Measurements from ENCODE around the gene NBPF20.
"Not testable (repeated sequence)": the region's sequence is repeated elsewhere in the genome, so short reads cannot be mapped to it uniquely, and the experiment has no call there.

Gene NBPF20, protein sequence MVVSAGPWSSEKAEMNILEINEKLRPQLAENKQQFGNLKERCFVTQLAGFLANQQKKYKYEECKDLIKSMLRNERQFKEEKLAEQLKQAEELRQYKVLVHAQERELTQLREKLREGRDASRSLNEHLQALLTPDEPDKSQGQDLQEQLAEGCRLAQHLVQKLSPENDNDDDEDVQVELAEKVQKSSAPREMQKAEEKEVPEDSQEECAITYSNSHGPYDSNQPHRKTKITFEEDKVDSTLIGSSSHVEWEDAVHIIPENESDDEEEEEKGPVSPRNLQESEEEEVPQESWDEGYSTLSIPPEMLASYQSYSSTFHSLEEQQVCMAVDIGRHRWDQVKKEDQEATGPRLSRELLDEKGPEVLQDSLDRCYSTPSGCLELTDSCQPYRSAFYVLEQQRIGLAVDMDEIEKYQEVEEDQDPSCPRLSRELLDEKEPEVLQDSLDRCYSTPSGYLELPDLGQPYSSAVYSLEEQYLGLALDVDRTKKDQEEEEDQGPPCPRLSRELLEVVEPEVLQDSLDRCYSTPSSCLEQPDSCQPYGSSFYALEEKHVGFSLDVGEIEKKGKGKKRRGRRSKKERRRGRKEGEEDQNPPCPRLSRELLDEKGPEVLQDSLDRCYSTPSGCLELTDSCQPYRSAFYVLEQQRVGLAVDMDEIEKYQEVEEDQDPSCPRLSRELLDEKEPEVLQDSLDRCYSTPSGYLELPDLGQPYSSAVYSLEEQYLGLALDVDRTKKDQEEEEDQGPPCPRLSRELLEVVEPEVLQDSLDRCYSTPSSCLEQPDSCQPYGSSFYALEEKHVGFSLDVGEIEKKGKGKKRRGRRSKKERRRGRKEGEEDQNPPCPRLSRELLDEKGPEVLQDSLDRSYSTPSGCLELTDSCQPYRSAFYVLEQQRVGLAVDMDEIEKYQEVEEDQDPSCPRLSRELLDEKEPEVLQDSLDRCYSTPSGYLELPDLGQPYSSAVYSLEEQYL (N-terminal part only)

DNA sequence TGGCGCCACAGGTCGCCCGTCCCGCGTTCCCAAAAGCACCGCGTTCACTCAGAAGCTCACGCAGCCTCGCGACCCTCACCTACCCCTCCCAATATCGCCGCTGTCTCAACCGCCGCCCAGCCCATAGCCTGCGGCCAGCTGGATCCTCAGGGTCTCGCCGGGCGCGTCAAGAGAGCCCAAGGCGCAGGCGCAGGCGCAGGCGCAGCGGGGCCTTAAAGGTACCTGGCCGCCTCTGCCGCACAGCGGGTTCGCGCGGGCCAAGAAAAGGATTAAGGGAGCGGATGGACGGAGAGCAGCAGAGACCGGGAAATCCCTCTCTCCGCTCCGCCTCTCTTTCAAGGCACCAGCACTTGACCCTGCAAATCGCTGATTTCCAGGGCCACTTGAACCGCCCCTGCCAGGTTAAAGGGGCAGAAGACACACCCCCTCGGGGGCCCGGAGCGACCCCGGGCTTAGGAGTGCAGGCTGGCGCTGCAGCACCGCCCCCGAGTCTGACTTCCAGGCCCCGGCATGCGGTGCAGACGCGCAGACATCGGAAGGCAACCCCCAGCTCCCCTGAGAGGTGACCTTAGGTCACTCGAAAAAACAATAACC, at the start of gene NBPF20:
Gene NBPF20 (minus strand): TSS at position 168 of the 594 bp plus-strand sequence. CDS start 20,331 bp downstream, outside the sequence.
- peak; percentile 31 to 64 for DNase-seq (ENCODE audit: low read depth in 2 of 2)

DNA sequence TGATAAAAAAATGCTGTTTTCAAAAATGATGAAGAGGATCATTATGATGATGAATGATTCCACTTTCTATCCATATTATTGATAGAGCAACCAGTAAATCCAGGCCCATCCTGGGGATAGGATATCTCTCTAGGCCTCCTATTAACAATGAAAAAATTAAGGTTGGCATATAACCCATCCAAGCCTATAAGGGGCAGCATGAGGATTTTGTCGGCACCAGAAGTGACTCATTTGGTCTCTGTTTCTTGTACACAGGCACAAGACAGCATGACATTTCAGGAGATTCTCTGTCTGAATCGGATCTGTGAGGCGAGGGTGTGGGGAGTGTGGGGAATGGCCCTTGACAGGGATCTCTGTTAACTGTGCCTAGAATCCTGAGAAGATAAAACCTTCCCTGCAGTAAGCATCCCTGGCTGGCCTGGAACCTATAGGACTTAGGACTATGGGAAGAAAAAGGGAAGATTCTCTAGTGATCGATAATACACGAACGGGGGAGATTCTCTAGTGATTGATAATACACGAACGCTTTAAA, 49.5 kb upstream of the NBPF20 start:
- DNase-seq (ENCODE audit: low read depth in 2 of 2), result not testable (repeated sequence)

DNA sequence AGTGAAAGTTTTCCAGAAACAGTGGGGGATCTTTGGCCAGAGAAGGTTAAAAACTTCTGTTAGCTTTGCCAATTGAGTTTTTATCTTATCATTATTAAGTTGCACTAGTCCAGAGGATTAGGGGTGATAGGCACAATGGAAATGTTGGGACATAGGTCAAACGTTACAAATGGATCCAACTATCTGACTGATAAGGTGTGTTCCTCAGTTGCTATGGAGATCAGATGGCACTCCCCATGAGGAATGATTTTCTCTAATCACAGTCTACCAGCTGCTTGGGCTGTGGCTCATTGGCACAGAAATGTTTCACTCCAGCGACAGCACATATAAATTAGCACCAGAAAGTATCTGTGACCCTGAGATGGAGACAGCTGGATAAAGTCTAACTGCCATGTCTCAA, 47.3 kb upstream of the NBPF20 start:
- DNase-seq (ENCODE audit: low read depth in 2 of 2), result not testable (repeated sequence)

DNA sequence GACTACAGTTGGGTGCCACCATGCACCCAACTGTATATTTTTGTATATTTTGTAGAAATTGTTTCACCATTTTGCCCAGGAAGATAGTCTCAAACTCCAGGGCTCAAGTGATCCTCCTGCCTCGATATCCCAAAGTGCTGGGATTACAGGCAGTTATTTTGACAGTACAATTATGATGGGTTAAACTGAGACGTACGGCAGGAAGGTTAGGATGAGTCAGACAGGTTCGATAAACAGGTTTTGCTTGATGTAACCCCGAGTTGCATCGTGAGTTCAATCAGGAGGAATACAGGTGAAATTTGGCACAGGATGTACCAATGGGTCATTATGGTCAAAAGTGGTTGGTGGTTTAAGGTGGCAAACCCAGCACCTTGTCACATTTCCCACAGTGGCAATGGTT, 46.0 kb upstream of the NBPF20 start:
- not testable (repeated sequence) for DNase-seq (ENCODE audit: low read depth in 2 of 2)

DNA sequence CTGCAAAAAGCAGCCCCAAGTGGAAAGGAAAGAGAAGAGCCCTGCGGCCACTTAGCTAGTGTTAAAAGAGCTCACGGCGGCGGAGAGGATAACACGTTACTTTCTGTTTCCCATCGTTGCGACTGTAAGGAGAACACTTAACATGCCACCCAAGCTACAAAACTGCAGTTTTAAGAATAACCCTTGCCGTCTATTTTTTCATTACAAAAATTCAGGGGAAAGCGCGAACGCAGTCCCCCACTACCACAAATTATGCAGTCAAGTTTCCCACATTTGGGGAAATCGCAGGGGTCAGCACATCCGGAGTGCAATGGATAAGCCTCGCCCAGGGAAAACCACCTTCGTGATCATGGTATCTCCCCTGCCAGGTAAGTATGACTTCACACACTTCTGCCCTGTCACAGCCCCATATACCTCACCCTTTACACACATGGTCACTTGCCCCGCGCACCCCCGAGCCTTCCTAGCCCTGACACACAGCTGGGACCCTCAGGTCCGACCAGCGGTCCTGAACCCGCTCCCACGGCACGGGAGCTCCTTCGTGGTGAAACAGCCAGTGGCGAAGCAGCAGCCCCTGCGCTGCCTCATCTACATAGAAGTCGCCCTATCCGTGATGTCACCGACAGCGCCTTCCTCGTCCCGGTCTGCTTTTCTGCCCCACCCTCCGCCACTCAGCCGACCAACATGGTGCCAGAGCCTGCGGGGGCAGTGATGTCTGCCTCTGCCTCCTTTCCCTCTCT, 40.2 kb upstream of the NBPF20 start:
- peak; percentile 64 to 88 for DNase-seq (ENCODE audit: low read depth in 2 of 2)

DNA sequence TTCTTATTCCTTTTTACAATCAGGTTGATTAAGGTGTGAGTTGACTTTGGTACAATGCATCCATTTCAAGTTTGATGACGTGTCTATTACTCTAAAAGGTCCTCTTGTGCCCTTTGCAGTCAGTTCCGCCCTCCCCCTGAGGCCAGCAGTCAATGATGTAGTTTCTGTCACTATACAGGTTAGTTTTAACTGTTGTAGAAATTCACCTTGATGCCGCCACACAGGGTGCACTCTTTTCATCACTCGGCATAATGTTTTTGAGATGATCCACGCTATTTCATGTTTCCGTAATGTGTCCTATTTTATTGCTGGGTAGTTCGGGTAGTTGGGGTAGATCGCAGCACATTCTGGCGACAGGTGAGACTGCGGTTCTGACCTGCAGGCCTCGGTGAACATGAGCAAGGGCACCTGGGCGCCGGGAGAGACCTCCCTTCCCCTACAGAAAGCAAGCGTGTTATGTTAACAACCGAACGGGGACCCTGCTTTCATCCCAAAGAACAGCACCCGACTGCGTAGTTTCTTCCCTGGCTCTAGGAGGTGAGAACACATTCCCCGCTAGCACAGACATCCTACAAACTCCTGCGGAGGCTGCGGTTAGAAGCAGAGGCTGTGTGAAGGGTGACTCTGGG, 39.4 kb upstream of the NBPF20 start:
- not testable (repeated sequence) for DNase-seq (ENCODE audit: low read depth in 2 of 2)

DNA sequence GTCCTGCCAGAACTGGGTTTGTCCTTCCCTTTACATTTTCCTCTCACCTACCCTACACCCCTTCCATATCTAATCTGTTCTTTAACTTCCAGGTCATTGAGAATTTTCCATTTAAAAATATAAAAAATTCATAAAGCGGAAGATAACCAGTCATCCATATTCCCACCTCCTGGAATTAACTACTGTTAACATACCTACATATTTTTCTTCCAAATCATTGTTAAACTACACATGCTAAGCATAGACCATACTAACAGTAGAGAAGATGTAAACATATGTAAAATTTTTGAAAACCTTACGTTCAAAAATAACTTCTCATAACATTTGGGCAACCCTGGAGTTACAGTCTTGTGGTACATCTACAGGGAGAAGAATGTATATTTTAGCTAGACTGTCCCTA, 38.6 kb upstream of the NBPF20 start:
- DNase-seq (ENCODE audit: low read depth in 2 of 2), result not testable (repeated sequence)

DNA sequence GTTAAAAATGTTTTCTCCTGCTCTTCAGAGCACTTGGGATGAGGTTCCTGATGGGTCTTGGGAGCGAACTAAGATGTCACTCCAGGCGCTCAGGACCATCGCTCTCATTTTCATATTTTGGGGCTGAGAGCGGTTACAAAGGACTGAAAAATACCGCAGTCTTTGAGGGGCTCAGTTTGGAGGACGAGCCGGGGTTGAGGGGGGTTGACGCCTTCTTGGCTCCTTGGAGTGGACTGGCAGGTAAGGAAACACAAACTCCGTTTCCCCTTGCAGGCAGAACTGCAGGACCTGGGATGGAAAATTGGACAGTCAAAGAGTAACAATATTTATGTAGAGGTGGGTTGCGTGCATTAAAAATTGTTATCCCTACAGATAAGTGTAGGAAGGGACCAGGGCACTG, 35.3 kb upstream of the NBPF20 start:
- DNase-seq (ENCODE audit: low read depth in 2 of 2), result not testable (repeated sequence)

DNA sequence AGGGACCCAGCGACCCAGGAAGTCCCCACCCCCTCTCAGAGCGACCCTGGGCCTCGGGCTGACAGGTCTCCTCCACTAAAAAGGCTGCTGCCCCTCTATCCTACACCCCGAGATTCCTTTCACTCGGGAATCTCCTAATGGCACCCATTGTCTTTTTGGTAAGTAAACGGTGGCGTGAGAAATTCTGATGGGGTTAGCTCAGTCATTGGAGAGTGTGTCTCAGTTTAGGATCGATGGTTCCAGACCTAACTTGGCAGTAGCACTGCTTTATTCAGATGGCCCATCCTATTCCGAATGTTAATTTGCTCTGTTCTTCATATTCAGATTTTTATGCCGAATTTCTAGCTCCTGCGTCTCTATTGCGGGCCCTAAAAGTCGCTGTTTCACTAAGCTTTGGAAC, 34.6 kb upstream of the NBPF20 start:
- DNase-seq (ENCODE audit: low read depth in 2 of 2), result not testable (repeated sequence)

DNA sequence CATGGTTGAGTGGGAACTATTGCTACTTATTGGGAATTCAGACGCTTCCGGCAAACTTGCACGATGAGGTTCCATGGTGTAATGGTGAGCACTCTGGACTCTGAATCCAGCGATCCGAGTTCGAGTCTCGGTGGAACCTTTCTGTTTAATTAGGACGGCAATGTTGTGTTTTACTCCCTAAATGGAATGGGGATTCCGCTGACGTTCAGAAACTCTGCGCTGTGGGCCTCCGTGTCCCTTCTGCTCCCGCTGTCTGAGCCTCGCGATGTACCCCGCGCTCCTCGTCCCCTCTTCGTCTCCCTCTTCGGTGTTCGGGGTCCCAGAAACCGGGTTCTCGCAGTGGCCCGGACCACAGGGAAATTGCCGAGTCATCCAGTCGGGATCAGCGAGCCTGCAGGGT, 34.2 kb upstream of the NBPF20 start:
- DNase-seq (ENCODE audit: low read depth in 2 of 2), result not testable (repeated sequence)

DNA sequence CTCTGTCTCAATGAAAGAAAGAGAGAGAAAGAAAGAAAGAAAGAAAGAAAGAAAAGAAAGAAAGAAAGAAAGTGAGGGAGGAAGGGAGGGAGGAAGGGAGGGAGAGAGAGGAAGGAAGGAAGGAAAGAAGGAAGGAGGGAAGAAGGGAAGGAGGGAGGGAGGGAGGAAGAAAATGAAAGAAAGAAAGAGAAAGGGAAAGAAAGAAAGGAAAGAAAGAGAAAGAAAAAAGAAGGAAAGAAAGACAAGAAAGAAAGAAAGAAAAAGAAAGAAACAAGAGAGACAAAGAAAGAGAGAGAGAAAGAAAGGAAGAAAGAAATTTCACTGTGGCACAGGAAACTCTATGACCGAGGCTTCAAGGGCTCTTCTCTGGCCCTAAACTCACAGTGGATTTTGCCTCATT, 33.7 kb upstream of the NBPF20 start:
- DNase-seq (ENCODE audit: low read depth in 2 of 2), result not testable (repeated sequence)

DNA sequence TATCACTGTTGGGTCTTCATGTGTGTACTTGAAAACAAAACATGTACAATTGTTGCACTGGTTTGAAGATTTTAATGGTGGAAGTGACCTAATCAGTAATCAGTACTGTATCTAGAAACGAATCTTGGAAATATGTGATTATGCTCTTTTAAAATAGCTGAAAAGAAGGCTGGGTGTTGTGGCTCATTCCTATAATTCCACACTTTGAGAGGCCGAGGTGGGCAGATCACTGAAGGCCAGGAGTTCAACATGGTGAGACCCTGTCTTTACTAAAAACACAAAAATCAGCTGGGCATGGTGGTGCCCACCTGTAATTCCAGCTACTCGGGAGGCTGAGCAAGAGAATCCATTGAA, 29.4 kb upstream of the NBPF20 start:
- not testable (repeated sequence) for DNase-seq (ENCODE audit: low read depth in 2 of 2)

DNA sequence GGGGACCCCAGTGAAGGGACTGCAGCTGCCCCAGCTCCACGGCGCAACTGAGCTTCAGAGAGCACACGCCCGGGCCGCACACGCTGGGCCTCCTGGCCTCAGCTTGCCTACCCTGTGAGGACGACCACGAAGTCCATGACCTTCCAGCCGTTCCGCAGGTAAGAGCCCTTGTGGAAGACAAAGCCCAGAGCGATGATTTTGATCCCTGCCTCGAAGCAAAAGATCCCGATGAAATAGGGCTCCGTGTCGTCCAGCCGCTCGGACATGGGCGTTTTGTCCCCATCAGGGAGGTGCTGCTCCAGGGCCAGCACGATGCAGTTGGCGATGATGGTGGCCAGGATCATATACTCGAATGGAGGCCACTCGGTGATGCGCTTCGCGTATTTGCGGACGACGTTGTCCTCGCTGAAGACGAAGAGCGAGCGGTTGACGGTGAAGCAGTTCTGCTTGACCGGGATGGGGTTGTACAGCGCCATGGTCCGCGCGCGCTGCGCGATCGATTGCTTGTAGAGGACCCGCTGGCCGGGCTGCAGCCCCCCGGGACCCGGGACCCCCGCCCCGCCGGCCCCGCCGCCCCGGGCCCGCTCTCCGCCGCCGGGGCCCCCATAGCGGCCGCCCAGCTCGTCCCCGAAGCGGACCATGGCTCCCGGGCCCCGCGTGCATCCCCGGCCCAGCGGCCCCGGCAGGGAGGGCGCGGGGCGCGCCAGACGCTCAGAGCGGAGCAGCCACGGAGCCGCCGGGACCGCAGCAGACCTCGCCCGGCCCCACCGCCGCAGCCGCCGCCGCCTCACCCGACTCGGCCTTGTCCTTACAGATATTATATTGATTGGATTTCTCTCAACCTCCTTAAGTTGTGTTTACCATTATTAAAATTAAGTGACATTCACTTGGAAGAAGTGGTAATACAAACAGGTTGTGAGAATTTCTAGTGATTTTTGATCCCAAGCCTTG, 28.7 kb upstream of the NBPF20 start:
- not testable (repeated sequence) for DNase-seq (ENCODE audit: low read depth in 2 of 2)

DNA sequence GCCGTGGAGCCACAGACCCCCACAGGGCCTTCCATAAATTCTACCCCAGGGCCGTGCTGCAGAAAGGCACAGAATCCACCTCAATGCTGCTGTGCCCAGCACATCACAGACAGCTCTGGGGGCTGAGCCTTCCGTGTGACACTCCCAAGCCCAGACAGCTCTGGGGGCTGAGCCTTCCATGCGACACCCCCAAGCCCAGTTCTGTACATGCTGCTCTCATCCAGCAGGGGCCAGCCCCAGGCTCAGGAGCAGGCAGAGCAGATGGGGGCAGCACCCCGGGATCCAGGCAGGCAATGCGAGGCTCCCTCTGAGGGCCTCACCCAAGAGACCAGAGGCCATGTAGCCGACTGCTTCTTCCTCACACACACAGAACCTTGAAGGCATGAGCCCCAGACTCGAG, 27.1 kb upstream of the NBPF20 start:
- not testable (repeated sequence) for DNase-seq (ENCODE audit: low read depth in 2 of 2)

DNA sequence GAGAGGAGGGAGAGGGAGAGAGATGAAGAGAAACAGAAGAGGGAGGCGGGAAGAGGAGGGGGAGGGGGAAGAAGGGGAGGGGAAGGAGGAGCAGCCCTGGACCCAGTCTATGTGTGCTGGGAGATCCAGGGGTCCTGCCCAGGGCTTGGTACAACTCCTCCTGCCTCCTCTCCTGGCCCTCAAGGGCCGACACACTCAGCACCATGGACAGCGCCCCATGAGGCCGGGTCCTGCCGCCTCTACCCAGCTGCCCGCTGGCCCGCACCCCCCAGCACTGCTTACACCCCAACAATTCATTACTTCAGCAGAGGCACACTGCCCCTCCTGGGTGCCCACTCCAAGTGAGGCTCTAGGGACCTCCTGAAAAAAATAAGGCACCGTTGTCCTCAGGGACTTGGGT, 26.5 kb upstream of the NBPF20 start:
- not testable (repeated sequence) for DNase-seq (ENCODE audit: low read depth in 2 of 2)

DNA sequence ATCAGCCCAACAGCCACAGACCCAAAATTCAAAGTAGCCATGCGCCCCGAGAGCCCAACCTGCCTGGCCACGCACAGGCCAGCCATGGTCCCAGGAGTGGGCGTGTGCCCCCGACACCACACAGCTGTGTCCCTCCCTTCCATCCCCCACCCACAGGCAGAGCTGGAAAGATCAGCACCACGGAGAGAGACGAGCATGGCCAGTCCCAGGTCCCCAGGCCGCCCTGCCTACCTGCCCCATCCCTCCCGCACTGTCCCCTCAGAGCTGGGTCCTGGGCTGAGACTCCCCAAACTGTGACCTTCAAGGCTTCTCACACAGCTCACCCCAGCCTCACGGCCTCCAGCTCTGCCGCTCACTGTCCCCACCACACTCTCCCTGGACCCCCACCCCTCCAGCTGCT, 19.8 kb upstream of the NBPF20 start:
- DNase-seq (ENCODE audit: low read depth in 2 of 2), result not testable (repeated sequence)

DNA sequence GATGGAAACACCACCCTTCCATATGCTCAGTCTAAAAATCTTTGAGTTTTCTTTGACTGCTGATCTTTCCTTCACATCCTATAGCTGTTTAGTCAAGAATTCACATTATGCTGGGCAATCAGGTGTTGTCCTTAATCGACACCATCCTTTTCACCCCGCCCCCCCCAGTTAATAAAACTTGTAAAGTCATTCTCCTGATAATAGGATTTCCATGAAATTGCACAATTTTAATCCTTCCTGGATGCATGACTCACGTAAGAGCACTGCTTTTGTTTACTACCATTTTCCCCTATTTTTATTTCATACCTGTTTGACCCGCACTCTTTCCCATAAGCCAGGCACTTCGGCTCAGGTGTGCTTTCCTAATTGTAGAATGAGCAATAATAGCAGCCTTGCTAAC, 16.9 kb upstream of the NBPF20 start:
- DNase-seq (ENCODE audit: low read depth in 2 of 2), result not testable (repeated sequence)

DNA sequence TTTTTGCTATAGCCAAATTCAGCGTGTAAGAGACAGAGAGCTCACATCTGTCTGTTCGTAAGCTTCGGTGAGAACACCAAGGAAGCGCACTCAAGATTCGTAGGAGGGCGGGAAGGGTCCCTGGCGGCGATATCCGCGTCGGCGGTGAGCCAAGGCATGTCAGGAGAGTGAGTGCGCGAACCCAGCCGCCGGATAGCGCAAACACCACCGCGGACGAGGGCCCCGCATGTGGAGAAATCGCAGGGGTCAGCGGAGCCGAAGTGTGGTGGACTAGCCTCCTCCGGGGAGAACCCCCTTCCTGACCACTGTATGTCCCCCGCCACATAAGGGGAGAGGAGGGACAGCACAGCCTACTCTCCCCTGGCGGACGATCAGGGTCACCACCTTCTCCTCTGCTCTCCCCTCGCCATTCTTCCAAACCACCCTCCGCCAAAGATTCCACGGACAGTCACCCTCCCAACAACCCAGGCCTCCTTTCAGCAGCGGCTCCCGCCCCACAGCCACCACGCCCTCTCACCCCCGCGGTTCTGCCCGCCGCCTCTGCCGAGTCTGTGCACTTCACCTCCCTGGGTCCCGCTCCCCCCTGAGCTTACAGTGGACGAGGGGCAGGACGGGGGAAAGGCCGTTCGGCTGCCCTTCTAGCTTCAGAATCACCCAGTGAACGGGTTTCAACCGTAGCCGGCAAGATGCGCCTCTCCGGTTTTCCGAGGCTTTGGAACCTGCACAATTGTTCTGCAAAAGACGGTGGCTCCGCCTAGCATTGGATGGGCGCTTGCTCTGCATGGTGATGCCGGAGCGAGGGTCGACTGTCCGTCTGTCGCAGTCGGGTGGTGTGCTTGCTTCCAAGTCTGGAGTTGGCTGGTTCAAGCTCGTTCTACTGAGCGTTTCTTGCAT, 6.2 kb upstream of the NBPF20 start:
- DNase-seq (ENCODE audit: low read depth in 2 of 2), result not testable (repeated sequence)
